SJCRH30 (cell line): ENCODE measurements around the gene CAPN2. TPM values are rescaled to one million over a fixed set of nuclear protein-coding genes. Genes with fewer than 3 reads are reported as not detected.
A peak's percentile ranks its signal among the peaks of the same experiment; 100 is the strongest.

Source experiments
- DNase-seq, 2 experiments: peaks; one replicate each; pipeline ENCODE4 v3.0.0-alpha.2; 2015 to 2020
- H3K27ac ChIP-seq: fragments of 250-450 bp; sonication (Bioruptor Pico); 2 replicates; pipeline ENCODE4 v1.5.1; 2020; ENCODE audit warnings: mild to moderate bottlenecking, moderate library complexity
- H3K27me3 ChIP-seq: fragments of 250-450 bp; sonication (Bioruptor Pico); 2 replicates; pipeline ENCODE4 v1.5.1; 2020; ENCODE audit warnings: mild to moderate bottlenecking, moderate library complexity
- H3K36me3 ChIP-seq: fragments of 250-450 bp; sonication (Bioruptor Pico); 2 replicates; pipeline ENCODE4 v1.5.1; 2020; ENCODE audit warnings: mild to moderate bottlenecking, moderate library complexity
- H3K4me1 ChIP-seq: fragments of 250-450 bp; sonication (Bioruptor Pico); 2 replicates; pipeline ENCODE4 v1.5.1; 2020; ENCODE audit warnings: mild to moderate bottlenecking, moderate library complexity
- H3K4me3 ChIP-seq: fragments of 250-450 bp; sonication (Bioruptor Pico); 2 replicates; pipeline ENCODE4 v1.5.1; 2020; ENCODE audit warnings: mild to moderate bottlenecking, moderate library complexity
- H3K9me3 ChIP-seq: fragments of 250-450 bp; sonication (Bioruptor Pico); replicated peaks from 2 replicates; pipeline ENCODE4 v1.5.1; 2020; ENCODE audit warnings: mild to moderate bottlenecking, moderate library complexity
- total RNA-seq: library from RNA; depleted of rRNA; stranded (reverse); fragments of >200 nt; shearing (Covaris generic); gene quantifications from 2 replicates; pipeline ENCODE4 v1.2.3, GENCODE V29; 2014

The CAPN2 gene
- total RNA-seq, 1 experiment from 2014 or later, result 172 TPM

- peak; percentile 90 to 91 for DNase-seq
- H3K36me3 ChIP-seq, result peaks cover 56% of the 10 kb centered on the region
- H3K27ac ChIP-seq, result peak overlapping the region; percentile 85
- H3K4me3 ChIP-seq, result no peak overlapping the region
- peaks cover 28% of the 10 kb centered on the region for H3K4me1 ChIP-seq
- H3K9me3 ChIP-seq, result no peaks in the 10 kb centered on the region
- no peaks in the 10 kb centered on the region for H3K27me3 ChIP-seq
Measured at GRCh38 chr1:223765036-223765718, 52.8 kb downstream of the CAPN2 start.

DNA sequence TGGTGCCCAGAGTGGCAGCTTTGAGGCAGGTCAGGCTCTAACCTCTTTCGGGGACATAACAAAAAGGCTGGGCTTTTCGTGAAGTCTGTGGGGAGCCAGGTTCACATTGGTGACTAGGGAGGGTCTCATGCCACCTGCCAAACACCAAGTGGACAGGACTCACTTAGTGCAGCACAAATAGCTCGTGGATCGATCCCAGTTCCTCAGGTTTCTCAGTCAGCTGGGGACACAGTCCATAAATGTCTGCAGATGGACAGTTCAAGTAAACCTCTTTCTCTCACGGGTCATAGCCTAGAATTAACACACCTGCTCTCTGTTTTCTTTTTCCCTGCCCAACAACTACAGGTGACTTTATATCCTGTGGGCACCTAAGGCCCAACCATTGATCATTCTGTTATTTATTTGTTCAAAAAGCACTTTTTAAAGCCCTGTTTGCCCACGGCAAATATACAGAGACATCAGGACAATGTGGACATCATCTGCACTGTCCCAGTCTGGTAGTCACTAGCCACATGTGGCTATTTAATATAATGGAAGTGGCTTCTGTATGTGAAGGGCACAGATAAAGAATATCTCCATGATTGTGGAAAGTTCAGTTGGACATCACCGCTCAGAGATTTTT lies 53.5 kb downstream of the CAPN2 start:
- no peak for DNase-seq

DNA sequence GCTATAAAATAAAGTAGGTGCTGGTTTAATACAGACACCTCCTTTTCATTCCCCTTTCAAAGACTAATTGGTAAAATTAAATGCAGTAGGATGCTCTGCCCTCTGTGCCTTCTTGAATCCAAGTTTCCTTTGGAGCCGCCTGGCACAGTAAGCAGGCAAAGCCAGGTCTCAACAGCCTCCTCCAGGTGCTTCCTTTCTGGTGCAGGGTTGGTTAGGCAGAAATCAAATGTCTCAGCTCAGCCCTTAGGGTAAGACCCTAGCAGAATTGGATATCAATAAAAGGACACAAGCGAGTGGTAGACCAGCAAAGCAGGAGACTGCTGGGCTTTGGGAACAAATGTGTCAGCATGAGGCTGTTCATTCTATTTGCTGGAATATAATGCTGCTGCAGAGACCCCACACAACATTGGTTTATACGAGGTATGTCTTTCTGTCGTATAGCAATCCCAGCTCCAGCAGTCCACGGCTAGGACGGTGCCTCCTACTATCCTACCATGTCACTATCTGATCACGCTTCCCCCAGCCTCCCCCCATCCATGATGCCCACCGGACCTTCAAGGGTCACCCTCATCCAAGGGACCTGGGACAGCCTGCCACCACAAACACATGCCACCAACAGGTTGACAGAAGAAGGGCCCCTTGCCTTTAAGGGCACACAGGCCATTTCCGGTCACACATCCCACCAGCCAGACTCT lies 58.4 kb downstream of the CAPN2 start:
- H3K4me3 ChIP-seq, result no peak overlapping the region
- H3K4me1 ChIP-seq, result peaks cover 26% of the 10 kb centered on the region
- peak overlapping the region; percentile 82 for H3K27ac ChIP-seq
- no peaks in the 10 kb centered on the region for H3K9me3 ChIP-seq
- DNase-seq, result no peak
- H3K36me3 ChIP-seq, result peaks cover 63% of the 10 kb centered on the region
- H3K27me3 ChIP-seq, result no peaks in the 10 kb centered on the region

More for the DNA sequence above, 53.5 kb downstream of the CAPN2 start:
- Histone ChIP-seq H3K36me3 (peaks cover 63% of the 10 kb centered on the region), H3K4me3 (no peak overlapping the region), H3K27me3 (no peaks in the 10 kb centered on the region), H3K9me3 (no peaks in the 10 kb centered on the region), H3K4me1 (peaks cover 32% of the 10 kb centered on the region), H3K27ac (peak overlapping the region; percentile 85)

DNA sequence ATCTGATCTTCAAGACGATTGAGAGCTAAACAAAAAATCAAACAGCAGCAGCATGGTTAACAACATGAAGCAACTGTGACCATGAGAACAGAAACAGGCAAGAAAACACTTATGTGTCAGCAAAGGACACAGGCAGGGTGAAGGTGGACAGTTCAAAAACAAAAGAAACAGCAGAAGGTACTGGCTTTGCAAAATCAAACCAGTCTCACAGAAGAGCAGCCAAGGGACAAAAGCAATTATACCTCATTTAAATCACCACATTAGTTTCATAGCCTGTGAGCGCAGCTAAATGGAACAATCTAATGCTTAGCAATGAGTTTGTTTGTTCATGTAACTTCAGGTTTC lies 59.1 kb downstream of the CAPN2 start:
- DNase-seq, result no peak
- Histone ChIP-seq H3K4me1 (peaks cover 20% of the 10 kb centered on the region), H3K36me3 (peaks cover 56% of the 10 kb centered on the region), H3K9me3 (no peaks in the 10 kb centered on the region), H3K27ac (peak overlapping the region; percentile 82), H3K4me3 (no peak overlapping the region), H3K27me3 (no peaks in the 10 kb centered on the region)

GRCh38 chr1:223771814-223772770 lies 59.8 kb downstream of the CAPN2 start:
- Histone ChIP-seq H3K4me3 (no peak overlapping the region), H3K27me3 (no peaks in the 10 kb centered on the region), H3K4me1 (peaks cover 20% of the 10 kb centered on the region), H3K36me3 (peaks cover 54% of the 10 kb centered on the region), H3K9me3 (no peaks in the 10 kb centered on the region), H3K27ac (peak overlapping the region; percentile 82)
- DNase-seq, result peak; percentile 77 to 82

DNA sequence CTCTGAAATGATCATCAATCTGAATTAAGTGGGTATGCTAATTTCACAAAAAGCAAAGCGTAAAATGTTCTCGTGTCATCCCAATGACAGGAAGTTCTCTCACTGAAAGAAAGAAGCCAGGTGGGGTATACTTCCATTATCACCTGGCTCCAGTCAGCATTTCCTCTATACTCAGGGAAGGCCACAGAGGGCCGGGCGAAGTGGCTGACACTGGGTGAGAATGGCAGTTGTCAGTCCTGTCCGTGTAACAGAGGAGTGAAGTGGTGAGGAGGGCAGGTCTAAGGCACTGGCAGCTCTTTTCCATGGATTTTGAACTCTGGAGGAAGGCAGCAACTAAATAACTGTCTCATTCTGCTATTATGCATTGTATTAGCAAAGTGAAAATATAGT lies 60.4 kb downstream of the CAPN2 start:
- Histone ChIP-seq H3K36me3 (peaks cover 61% of the 10 kb centered on the region), H3K4me3 (no peak overlapping the region), H3K9me3 (no peaks in the 10 kb centered on the region), H3K27me3 (no peaks in the 10 kb centered on the region), H3K27ac (peak overlapping the region; percentile 82; the same call in 1 of the 2 replicates), H3K4me1 (peaks cover 20% of the 10 kb centered on the region)
- no peak for DNase-seq

DNA sequence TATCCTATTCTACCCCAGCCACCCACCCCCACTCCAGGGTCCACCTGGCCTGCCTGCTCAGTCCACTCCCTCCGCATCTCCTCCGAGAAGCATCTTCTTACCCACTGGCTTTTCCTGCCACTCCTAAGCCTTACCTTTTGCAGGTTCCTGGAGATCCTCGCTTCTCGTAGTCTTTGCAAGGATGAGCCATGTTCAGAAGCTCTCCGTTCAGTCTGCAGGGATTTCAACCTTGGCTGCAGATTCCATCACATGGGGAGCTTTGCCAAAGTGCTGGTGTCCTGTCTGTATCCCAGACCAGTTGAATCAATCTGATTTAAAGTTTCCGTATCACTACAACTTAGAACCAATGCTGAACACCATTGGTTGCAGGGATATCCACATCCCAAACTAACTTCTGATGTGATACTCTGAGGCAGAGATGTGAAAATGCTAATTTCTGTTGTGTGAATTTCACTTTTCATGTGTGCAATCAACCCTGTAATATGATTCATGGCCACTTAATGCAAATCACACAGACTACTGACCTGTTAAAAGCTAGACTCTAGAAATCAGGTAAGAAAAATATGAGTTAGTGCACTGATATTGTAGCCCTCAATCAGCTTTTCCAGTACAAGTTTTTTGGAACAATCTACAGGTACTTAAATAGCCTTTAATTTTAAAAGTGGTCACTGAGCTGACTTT lies 61.9 kb downstream of the CAPN2 start:
- Histone ChIP-seq H3K4me1 (peaks cover 20% of the 10 kb centered on the region), H3K9me3 (no peaks in the 10 kb centered on the region), H3K27ac (no peak overlapping the region), H3K27me3 (no peaks in the 10 kb centered on the region), H3K36me3 (peaks cover 65% of the 10 kb centered on the region), H3K4me3 (no peak overlapping the region)
- DNase-seq, result no peak

DNA sequence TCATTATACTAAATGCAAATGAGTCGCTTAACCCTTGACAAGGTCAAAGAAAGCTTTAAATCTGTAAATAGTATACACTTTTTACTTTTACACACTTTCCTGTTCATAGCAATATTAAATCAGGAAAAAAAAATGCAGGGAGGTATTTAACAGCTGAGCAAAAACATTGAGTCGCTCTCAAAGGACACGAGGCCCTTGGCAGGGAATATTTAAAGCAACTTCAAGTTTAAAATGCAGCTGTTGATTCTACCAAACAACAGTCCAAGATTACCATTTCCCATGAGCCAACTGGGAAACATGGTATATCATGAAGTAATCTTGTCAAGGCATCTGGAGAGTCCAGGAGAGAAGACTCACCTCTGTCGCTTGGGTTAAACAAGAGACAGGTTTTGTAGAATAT lies 62.7 kb downstream of the CAPN2 start:
- peaks cover 66% of the 10 kb centered on the region for H3K36me3 ChIP-seq
- H3K9me3 ChIP-seq, result no peaks in the 10 kb centered on the region
- no peak overlapping the region for H3K4me3 ChIP-seq
- no peak for DNase-seq
- peaks cover 20% of the 10 kb centered on the region for H3K4me1 ChIP-seq
- no peak overlapping the region for H3K27ac ChIP-seq
- no peaks in the 10 kb centered on the region for H3K27me3 ChIP-seq

DNA sequence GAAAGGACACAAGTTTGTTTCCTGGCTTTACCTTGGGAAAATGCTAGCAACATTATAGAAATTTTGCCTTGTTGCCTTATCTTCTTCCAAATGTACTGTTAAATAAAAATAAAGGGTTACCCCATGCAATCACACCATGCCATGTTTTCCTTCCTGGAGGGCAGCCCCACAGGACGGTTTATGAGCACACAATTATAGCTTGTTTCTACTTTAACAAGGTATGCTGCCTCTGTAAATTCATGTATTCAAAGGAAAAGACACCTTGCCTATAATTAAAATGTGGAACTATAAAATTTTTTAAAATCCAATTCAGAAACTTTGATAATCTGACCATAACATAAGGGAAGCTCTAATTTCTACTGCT lies 63.4 kb downstream of the CAPN2 start:
- Histone ChIP-seq H3K9me3 (no peaks in the 10 kb centered on the region), H3K4me1 (peaks cover 18% of the 10 kb centered on the region), H3K4me3 (no peak overlapping the region), H3K36me3 (peaks cover 66% of the 10 kb centered on the region), H3K27me3 (no peaks in the 10 kb centered on the region), H3K27ac (no peak overlapping the region)
- DNase-seq, result no peak

GRCh38 chr1:223776075-223776814 lies 63.9 kb downstream of the CAPN2 start:
- Histone ChIP-seq H3K4me1 (peaks cover 13% of the 10 kb centered on the region), H3K27me3 (no peaks in the 10 kb centered on the region), H3K27ac (no peak overlapping the region), H3K4me3 (no peak overlapping the region), H3K36me3 (peaks cover 66% of the 10 kb centered on the region), H3K9me3 (no peaks in the 10 kb centered on the region)
- no peak for DNase-seq

DNA sequence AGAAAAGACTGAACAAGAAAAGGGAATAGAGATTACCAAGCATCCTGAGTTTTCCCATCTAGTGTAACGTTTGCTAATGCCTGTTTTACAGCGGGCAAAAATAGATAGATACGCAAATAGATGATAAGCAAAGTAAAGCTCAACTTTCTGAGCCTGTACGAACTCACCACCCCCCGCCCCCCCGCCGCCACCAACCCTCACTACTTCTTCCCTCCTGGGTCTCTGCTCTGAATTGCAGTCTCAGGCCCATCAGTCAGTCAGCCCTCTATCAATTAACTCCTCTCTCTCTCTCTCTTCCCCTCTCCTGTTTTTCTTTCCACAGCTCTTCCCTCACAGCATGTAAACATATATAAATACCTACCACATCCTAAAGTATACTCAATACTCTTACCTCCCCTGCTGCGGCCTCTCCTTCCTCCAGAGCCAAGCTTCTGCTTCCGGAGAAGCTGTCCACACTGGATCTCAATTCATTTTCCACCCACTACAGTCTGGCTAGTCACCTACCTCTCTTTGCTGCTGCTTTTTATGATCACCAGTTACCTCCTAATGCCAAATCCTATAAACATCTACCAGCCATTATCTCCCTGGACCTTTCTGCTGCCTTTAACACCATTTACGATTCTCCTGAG lies 64.6 kb downstream of the CAPN2 start:
- no peak for DNase-seq
- H3K4me3 ChIP-seq, result no peak overlapping the region
- H3K27ac ChIP-seq, result no peak overlapping the region
- H3K4me1 ChIP-seq, result peaks cover 6% of the 10 kb centered on the region; the same call in 1 of the 2 replicates
- no peaks in the 10 kb centered on the region for H3K9me3 ChIP-seq
- peaks cover 66% of the 10 kb centered on the region for H3K36me3 ChIP-seq
- H3K27me3 ChIP-seq, result no peaks in the 10 kb centered on the region

GRCh38 chr1:223780318-223780717 lies 68.0 kb downstream of the CAPN2 start:
- Histone ChIP-seq H3K4me3 (no peak overlapping the region), H3K27me3 (no peaks in the 10 kb centered on the region), H3K4me1 (no peaks in the 10 kb centered on the region), H3K9me3 (no peaks in the 10 kb centered on the region), H3K27ac (no peak overlapping the region), H3K36me3 (peaks cover 62% of the 10 kb centered on the region)
- DNase-seq, result no peak

GRCh38 chr1:223780949-223781348 lies 68.6 kb downstream of the CAPN2 start:
- Histone ChIP-seq H3K27ac (no peak overlapping the region), H3K27me3 (no peaks in the 10 kb centered on the region), H3K36me3 (peaks cover 63% of the 10 kb centered on the region), H3K9me3 (no peaks in the 10 kb centered on the region), H3K4me1 (no peaks in the 10 kb centered on the region), H3K4me3 (no peak overlapping the region)
- DNase-seq, result no peak
